Lower leg skin (tissue), 3 donors: Measurements from ENCODE around the gene RACK1.

Source experiments
- POLR2A ChIP-seq, 2 donors: fragments of 450-650 bp; IDR thresholded peaks; one replicate each; pipeline ENCODE4 v1.6.1; 2016 to 2017; ENCODE audit warnings: antibody characterized with exemption in 2 of 2, mild to moderate bottlenecking in 1 of 2, moderate library complexity in 1 of 2
- TF ChIP-seq, protein P1 (sequence below), 3 donors: fragments of 450-650 bp; IDR thresholded peaks; one replicate each; pipeline ENCODE4 v1.5.1; 2016; ENCODE audit warnings: antibody characterized with exemption in 3 of 3, mild to moderate bottlenecking in 3 of 3, moderate library complexity in 2 of 3

DNA sequence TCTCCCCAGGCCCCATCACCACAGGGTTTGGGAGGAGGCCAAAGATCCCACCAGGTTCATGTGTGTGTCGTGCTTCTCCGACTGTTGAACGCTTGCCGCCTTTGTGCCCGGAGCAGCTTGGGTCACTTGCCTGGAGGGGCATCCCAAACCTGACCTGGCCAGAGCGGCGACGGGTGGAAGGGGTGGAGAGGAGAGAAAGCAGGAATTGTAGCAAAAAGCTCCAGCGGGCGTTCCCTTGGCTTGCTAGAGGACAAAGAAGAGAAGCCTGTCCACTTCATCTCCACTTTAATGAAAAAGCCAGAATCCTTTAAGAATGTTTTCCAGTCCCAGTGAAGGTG is 23.6 kb downstream of the RACK1 start:
- TF ChIP-seq, protein P1, sequence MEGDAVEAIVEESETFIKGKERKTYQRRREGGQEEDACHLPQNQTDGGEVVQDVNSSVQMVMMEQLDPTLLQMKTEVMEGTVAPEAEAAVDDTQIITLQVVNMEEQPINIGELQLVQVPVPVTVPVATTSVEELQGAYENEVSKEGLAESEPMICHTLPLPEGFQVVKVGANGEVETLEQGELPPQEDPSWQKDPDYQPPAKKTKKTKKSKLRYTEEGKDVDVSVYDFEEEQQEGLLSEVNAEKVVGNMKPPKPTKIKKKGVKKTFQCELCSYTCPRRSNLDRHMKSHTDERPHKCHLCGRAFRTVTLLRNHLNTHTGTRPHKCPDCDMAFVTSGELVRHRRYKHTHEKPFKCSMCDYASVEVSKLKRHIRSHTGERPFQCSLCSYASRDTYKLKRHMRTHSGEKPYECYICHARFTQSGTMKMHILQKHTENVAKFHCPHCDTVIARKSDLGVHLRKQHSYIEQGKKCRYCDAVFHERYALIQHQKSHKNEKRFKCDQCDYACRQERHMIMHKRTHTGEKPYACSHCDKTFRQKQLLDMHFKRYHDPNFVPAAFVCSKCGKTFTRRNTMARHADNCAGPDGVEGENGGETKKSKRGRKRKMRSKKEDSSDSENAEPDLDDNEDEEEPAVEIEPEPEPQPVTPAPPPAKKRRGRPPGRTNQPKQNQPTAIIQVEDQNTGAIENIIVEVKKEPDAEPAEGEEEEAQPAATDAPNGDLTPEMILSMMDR (IDR thresholded peaks at IDR 0.05): no peak
- TF ChIP-seq POLR2A (IDR thresholded peaks at IDR 0.05): no peak
